ENCODE measurements around the gene ZNF280C.
A peak's percentile ranks its signal among the peaks of the same experiment; 100 is the strongest.
"Not testable (repeated sequence)": the region's sequence is repeated elsewhere in the genome, so short reads cannot be mapped to it uniquely, and the experiment has no call there.

DNA sequence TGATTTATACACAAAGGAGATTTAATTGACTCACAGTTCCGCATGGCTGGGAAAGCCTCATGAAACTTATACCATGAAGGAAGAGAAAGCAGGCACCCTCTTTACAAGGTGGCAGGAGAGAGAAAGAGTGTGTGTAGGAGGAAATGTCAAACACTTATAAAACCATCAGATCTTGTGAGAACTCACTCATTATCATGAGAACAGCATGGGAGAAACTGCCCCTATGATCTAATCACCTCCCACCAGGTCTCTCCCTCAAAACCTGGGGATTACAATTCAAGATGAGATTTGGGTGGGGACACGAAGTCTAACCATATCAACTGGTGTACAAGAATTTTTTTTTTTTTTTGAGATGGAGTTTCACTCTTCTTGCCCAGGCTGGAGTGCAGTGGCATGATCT, 3.6 kb upstream of the ZNF280C start:
- TF ChIP-seq, protein P1, sequence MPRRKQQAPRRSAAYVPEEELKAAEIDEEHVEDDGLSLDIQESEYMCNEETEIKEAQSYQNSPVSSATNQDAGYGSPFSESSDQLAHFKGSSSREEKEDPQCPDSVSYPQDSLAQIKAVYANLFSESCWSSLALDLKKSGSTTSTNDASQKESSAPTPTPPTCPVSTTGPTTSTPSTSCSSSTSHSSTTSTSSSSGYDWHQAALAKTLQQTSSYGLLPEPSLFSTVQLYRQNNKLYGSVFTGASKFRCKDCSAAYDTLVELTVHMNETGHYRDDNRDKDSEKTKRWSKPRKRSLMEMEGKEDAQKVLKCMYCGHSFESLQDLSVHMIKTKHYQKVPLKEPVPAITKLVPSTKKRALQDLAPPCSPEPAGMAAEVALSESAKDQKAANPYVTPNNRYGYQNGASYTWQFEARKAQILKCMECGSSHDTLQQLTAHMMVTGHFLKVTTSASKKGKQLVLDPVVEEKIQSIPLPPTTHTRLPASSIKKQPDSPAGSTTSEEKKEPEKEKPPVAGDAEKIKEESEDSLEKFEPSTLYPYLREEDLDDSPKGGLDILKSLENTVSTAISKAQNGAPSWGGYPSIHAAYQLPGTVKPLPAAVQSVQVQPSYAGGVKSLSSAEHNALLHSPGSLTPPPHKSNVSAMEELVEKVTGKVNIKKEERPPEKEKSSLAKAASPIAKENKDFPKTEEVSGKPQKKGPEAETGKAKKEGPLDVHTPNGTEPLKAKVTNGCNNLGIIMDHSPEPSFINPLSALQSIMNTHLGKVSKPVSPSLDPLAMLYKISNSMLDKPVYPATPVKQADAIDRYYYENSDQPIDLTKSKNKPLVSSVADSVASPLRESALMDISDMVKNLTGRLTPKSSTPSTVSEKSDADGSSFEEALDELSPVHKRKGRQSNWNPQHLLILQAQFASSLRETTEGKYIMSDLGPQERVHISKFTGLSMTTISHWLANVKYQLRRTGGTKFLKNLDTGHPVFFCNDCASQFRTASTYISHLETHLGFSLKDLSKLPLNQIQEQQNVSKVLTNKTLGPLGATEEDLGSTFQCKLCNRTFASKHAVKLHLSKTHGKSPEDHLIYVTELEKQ (tag by site-specific recombination; IDR thresholded peaks at IDR 0.05; ENCODE audit: borderline replicate concordance) = not testable (repeated sequence)
- not testable (repeated sequence) for TF ChIP-seq ZFP41 (tag by site-specific recombination; IDR thresholded peaks at IDR 0.05; ENCODE audit: borderline replicate concordance); CTCF (tag by site-specific recombination; IDR thresholded peaks at IDR 0.05); ZNF274 (IDR thresholded peaks at IDR 0.05; ENCODE audit: low read length); ZNF274 (tag by site-specific recombination; IDR thresholded peaks at IDR 0.05; ENCODE audit: borderline replicate concordance); BCL6B (tag by site-specific recombination; IDR thresholded peaks at IDR 0.05); PRDM10 (tag by site-specific recombination; IDR thresholded peaks at IDR 0.05); ZBTB7A (tag by site-specific recombination; IDR thresholded peaks at IDR 0.05; ENCODE audit: low read depth)
- TF ChIP-seq EGR2 (tag by site-specific recombination; IDR thresholded peaks at IDR 0.05; ENCODE audit: low read depth) = peak; percentile 34; the same call in 1 of the 2 replicates
- TF ChIP-seq, protein P2, sequence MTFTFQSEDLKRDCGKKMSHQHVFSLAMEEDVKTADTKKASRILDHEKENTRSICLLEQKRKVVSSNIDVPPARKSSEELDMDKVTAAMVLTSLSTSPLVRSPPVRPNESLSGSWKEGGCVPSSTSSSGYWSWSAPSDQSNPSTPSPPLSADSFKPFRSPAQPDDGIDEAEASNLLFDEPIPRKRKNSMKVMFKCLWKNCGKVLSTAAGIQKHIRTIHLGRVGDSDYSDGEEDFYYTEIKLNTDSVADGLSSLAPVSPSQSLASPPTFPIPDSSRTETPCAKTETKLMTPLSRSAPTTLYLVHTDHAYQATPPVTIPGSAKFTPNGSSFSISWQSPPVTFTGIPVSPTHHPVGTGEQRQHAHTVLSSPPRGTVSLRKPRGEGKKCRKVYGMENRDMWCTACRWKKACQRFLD (tag by site-specific recombination; IDR thresholded peaks at IDR 0.05) = not testable (repeated sequence)

All from HEK293 (cell line).